ENCODE data around the gene ENTPD2.

DNA sequence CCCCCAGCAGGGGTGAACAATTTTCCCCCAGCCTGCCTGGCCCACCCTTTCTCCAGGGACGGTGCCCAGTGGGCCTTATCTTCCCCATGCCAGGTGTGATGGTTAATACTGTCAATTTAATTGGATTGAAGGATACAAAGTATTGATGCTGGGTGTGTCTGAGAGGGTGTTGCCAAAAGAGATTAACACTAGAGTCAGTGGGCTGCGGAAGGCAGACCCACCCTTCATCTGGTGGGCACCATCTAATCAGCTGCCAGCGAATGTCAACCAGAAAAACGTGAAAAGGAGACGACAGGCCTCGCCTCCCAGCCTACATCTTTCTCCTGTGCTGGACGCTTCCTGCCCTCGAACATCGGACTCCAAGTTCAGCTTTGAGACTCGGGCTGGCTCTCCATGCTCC lies 16.4 kb downstream of the ENTPD2 start:
- TF ChIP-seq CTCF (IDR thresholded peaks at IDR 0.05 in 4 of 5, conservative IDR thresholded peaks at IDR 0.05 in 1 of 5) (no peak), POLR2A (IDR thresholded peaks at IDR 0.05) (no peak)
